ENCODE data around the gene NMT1.
"Not testable (repeated sequence)": the region's sequence is repeated elsewhere in the genome, so short reads cannot be mapped to it uniquely, and the experiment has no call there.

The NMT1 gene

GRCh38 chr17:45120558-45120957 lies 59.4 kb downstream of the NMT1 start:
- no peak for DNase-seq (ENCODE audit: low spot score)

- no peak for DNase-seq (ENCODE audit: low spot score)
Observed at GRCh38 chr17:45121055-45121454, 59.9 kb downstream of the NMT1 start.

- DNase-seq (ENCODE audit: low spot score): no peak
Observed at GRCh38 chr17:45123076-45123770, 62.1 kb downstream of the NMT1 start.

GRCh38 chr17:45123930-45124796 lies 63.0 kb downstream of the NMT1 start:
- DNase-seq (ENCODE audit: low spot score): peak; percentile 58

- not testable (repeated sequence) for DNase-seq (ENCODE audit: low spot score)
Observed at GRCh38 chr17:45124797-45125122, 63.6 kb downstream of the NMT1 start.

GRCh38 chr17:45125509-45125908 lies 64.4 kb downstream of the NMT1 start:
- no peak for DNase-seq (ENCODE audit: low spot score)

GRCh38 chr17:45127207-45127547 lies 66.1 kb downstream of the NMT1 start:
- DNase-seq (ENCODE audit: low spot score): no peak

GRCh38 chr17:45127548-45128300 lies 66.6 kb downstream of the NMT1 start:
- peak; percentile 26 for DNase-seq (ENCODE audit: low spot score)

GRCh38 chr17:45128331-45128730 lies 67.2 kb downstream of the NMT1 start:
- DNase-seq (ENCODE audit: low spot score): no peak

- DNase-seq (ENCODE audit: low spot score): no peak
Observed at GRCh38 chr17:45128989-45129388, 67.9 kb downstream of the NMT1 start.

GRCh38 chr17:45129426-45129939 lies 68.4 kb downstream of the NMT1 start:
- peak; percentile 6 for DNase-seq (ENCODE audit: low spot score)

GRCh38 chr17:45129940-45130680 lies 69.0 kb downstream of the NMT1 start:
- no peak for DNase-seq (ENCODE audit: low spot score)

- DNase-seq (ENCODE audit: low spot score): no peak
Observed at GRCh38 chr17:45130681-45131615, 69.8 kb downstream of the NMT1 start.

GRCh38 chr17:45131616-45132319 lies 70.7 kb downstream of the NMT1 start:
- DNase-seq (ENCODE audit: low spot score): peak; percentile 86

- DNase-seq (ENCODE audit: low spot score): peak; percentile 91
Observed at GRCh38 chr17:45132320-45132571, 71.1 kb downstream of the NMT1 start, which contains the start of gene PLCD3. TSS of gene PLCD3 (minus strand) at chr17:45132515. CDS start at chr17:45132410, 105 bp downstream.

- DNase-seq (ENCODE audit: low spot score): peak; percentile 78
Observed at GRCh38 chr17:45132572-45133463, 71.7 kb downstream of the NMT1 start.

- DNase-seq (ENCODE audit: low spot score): peak; percentile 94
Observed at GRCh38 chr17:45135192-45135977, 74.3 kb downstream of the NMT1 start, which contains the start of gene ACBD4. TSS of gene ACBD4 (plus strand) at chr17:45135687. CDS start at chr17:45136145, 458 bp downstream.
